Thyroid gland (tissue), 4 donors: Measurements from ENCODE around the gene TRRAP.

Experiments used
- CTCF ChIP-seq, 6 experiments: fragments of 200-600 bp in 3 of 6; fragments of 450-650 bp in 3 of 6; sonication (generic) in 3 of 6; IDR thresholded peaks; one replicate each; pipeline ENCODE4 v1.5.1; 2016 to 2019; ENCODE audit warnings: antibody characterized with exemption in 6 of 6, mild to moderate bottlenecking in 2 of 6, inconsistent platforms in 1 of 6, moderate library complexity in 1 of 6
- POLR2A ChIP-seq, 2 donors: fragments of 450-650 bp; IDR thresholded peaks; one replicate each; pipeline ENCODE4 v1.6.1; 2017; ENCODE audit warnings: antibody characterized with exemption in 2 of 2, mild to moderate bottlenecking in 2 of 2, moderate library complexity in 1 of 2

GRCh38 chr7:99020413-99020715 is 142.0 kb downstream of the TRRAP start:
- TF ChIP-seq POLR2A (IDR thresholded peaks at IDR 0.05) = no peak
- TF ChIP-seq CTCF (IDR thresholded peaks at IDR 0.05) = no peak
